ENCODE measurements around the gene APCDD1. TPM values are rescaled to one million over a fixed set of nuclear protein-coding genes. Genes with fewer than 3 reads are reported as not detected.
"Not testable (repeated sequence)": the region's sequence is repeated elsewhere in the genome, so short reads cannot be mapped to it uniquely, and the experiment has no call there.

Gene APCDD1
- total RNA-seq, 2 donors from 2014 or later, result 38.2 to 75.8 TPM

DNA sequence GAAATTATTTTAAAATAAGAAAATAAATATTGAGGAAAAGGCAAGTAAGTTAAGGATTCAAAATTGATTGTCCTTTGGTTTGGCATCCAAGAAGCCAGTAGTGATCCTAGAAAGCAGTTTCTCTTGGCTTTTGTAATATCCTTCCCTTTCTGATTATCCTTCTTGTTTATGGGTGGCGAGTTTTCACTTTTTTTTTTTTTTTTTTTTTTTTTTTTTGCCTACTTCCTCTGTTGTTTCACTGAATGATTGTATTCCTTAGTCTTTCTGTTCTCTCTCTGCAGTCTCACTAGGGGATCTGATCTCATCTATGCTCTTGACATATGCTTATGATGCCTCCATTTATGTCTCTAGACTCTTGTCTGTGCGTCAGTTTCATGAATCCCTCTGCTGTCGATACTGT lies 75.6 kb downstream of the APCDD1 start:
- DNase-seq (ENCODE audit: low spot score), result no peak
- ATAC-seq (ENCODE audit: insufficient number of reproducible peaks, low FRiP score, low read depth), result no peak
- peaks cover 8 to 38% of the 10 kb centered on the region in 2 donors for H3K4me1 ChIP-seq (ENCODE audit: control insufficient read depth in 1 of 2, low read depth in 2 of 2)

DNA sequence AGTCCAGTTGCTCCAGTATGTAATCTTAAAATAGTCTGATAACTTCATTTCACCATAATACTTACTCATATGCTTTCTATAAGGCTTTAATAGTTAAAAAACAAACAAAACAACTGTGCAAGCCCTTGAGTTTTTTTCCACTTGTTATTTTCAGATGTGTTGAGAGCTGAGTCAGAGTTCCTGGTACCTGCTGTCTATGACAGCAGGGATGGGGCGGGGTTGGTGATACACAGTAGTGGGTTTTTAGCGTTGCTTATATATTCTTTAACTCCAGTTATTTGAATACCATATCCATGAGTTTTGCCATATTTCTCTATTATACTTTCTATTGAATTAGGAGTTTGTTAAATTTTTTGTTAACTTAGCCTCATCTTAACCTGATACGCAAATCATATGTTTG lies 76.4 kb downstream of the APCDD1 start:
- Histone ChIP-seq H3K9me3 (no peaks in the 10 kb centered on the region), H3K4me3 (no peak overlapping the region), H3K36me3 (peaks cover 7% of the 10 kb centered on the region), H3K4me1 (ENCODE audit: control insufficient read depth in 1 of 2, low read depth in 2 of 2) (peaks cover 8 to 38% of the 10 kb centered on the region in 2 donors), H3K27me3 (replicated peaks; ENCODE audit: insufficient read depth) (no peaks in the 10 kb centered on the region), H3K27ac (no peak overlapping the region)
- ATAC-seq (ENCODE audit: insufficient number of reproducible peaks, low FRiP score, low read depth) (no peak), DNase-seq (ENCODE audit: low spot score) (no peak)
- TF ChIP-seq, protein P1, sequence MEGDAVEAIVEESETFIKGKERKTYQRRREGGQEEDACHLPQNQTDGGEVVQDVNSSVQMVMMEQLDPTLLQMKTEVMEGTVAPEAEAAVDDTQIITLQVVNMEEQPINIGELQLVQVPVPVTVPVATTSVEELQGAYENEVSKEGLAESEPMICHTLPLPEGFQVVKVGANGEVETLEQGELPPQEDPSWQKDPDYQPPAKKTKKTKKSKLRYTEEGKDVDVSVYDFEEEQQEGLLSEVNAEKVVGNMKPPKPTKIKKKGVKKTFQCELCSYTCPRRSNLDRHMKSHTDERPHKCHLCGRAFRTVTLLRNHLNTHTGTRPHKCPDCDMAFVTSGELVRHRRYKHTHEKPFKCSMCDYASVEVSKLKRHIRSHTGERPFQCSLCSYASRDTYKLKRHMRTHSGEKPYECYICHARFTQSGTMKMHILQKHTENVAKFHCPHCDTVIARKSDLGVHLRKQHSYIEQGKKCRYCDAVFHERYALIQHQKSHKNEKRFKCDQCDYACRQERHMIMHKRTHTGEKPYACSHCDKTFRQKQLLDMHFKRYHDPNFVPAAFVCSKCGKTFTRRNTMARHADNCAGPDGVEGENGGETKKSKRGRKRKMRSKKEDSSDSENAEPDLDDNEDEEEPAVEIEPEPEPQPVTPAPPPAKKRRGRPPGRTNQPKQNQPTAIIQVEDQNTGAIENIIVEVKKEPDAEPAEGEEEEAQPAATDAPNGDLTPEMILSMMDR (IDR thresholded peaks at IDR 0.05), result no peak

More for the DNA sequence above, 75.6 kb downstream of the APCDD1 start:
- Histone ChIP-seq H3K36me3 (peaks cover 7% of the 10 kb centered on the region), H3K4me3 (no peak overlapping the region), H3K27ac (no peak overlapping the region), H3K9me3 (no peaks in the 10 kb centered on the region), H3K27me3 (replicated peaks; ENCODE audit: insufficient read depth) (no peaks in the 10 kb centered on the region)
- TF ChIP-seq, protein P1 (IDR thresholded peaks at IDR 0.05), result no peak

DNA sequence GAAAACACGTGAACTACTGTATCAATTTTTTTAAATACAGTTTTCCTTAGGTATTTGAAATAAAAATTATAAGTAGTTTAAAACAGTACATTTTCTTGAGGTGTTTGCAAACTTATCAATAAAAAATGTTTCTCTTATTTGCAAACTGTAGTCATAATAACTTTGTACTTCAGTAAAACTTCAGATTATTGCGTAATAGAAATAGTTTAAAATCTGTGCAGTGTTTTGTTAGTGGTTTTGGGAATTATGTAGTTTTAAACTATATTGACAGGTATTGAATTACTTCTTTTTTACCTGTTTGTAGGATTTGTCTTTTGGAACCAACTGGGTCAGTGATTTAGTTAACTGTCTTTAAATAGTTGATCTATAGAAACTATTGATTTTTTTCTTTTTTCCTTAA lies 78.7 kb downstream of the APCDD1 start:
- no peak for ATAC-seq (ENCODE audit: insufficient number of reproducible peaks, low FRiP score, low read depth)
- Histone ChIP-seq H3K36me3 (peaks cover 7% of the 10 kb centered on the region), H3K27me3 (replicated peaks; ENCODE audit: insufficient read depth) (no peaks in the 10 kb centered on the region), H3K27ac (no peak overlapping the region), H3K4me1 (ENCODE audit: control insufficient read depth in 1 of 2, low read depth in 2 of 2) (peaks cover 6 to 35% of the 10 kb centered on the region in 2 donors), H3K9me3 (no peaks in the 10 kb centered on the region), H3K4me3 (no peak overlapping the region)
- no peak for DNase-seq (ENCODE audit: low spot score)
- TF ChIP-seq, protein P1 (IDR thresholded peaks at IDR 0.05), result no peak

DNA sequence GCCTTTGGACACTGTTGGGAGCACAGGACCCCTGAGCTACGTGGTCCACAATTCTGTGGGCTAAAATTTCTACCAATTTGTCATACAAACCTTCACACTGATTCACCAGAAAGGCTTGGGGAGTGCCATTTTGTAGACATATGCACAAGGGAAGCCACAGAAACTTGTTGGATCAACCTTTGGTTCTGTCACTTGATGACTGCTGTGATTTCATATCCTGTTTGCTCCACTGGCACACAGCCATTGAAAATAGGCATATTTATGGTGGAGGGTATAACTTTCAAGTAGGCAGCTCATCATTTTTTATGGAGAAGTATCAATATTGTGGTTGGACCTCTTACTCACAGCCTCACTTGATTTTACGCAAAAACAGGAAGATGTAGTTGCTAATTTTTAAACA lies 81.8 kb downstream of the APCDD1 start:
- no peak for ATAC-seq (ENCODE audit: insufficient number of reproducible peaks, low FRiP score, low read depth)
- no peak overlapping the region for H3K27ac ChIP-seq
- no peak for DNase-seq (ENCODE audit: low spot score)
- H3K27me3 ChIP-seq (replicated peaks; ENCODE audit: insufficient read depth), result no peaks in the 10 kb centered on the region
- TF ChIP-seq, protein P1 (IDR thresholded peaks at IDR 0.05), result no peak
- H3K9me3 ChIP-seq, result no peaks in the 10 kb centered on the region
- H3K4me1 ChIP-seq (ENCODE audit: control insufficient read depth in 1 of 2, low read depth in 2 of 2), result peaks cover 5 to 15% of the 10 kb centered on the region in 2 donors
- H3K4me3 ChIP-seq, result no peak overlapping the region
- peaks cover 15% of the 10 kb centered on the region for H3K36me3 ChIP-seq

DNA sequence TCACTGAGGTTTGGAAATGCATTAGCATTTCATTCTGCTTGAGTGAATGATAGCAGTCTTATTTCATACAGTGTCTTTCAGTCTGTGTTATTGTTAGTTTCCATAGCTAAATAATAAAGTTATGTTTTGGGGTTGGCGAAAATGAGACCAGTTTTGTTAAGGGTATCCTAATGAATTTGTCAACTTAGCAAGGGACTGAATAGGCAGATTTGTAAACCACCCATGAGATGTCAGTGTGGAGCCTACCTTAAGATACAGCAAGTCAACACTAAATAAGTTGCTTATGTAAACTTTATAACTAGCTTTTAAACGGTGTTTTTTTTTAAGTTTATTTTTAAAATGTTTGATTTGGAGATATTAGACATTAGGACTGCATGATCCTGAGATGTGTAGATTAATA lies 83.3 kb downstream of the APCDD1 start:
- H3K27ac ChIP-seq, result no peak overlapping the region
- no peaks in the 10 kb centered on the region for H3K9me3 ChIP-seq
- DNase-seq (ENCODE audit: low spot score) (no peak), ATAC-seq (ENCODE audit: insufficient number of reproducible peaks, low FRiP score, low read depth) (no peak)
- peaks cover 7 to 21% of the 10 kb centered on the region in 2 donors for H3K4me1 ChIP-seq (ENCODE audit: control insufficient read depth in 1 of 2, low read depth in 2 of 2)
- H3K27me3 ChIP-seq (replicated peaks; ENCODE audit: insufficient read depth), result no peaks in the 10 kb centered on the region
- no peak overlapping the region for H3K4me3 ChIP-seq
- peaks cover 22% of the 10 kb centered on the region for H3K36me3 ChIP-seq
- TF ChIP-seq, protein P1 (IDR thresholded peaks at IDR 0.05), result no peak

DNA sequence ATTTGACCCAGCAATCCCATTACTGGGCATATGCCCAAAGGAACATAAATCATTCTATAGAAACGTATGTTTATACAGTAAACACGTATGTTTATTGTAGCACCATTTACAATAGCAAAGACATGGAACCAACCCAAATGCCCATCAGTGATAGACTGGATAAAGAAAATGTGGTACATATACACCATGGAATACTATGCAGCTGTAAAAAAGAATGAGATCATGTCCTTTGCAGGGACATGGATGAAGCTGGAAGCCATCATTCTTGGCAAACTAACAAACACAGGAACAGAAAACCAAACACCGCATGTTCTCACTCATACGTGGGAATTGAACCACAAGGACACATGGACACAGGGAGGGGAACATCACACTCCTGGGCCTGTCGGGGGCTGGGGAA lies 84.7 kb downstream of the APCDD1 start:
- DNase-seq (ENCODE audit: low spot score); H3K9me3 ChIP-seq; H3K27me3 ChIP-seq (replicated peaks; ENCODE audit: insufficient read depth); ATAC-seq (ENCODE audit: insufficient number of reproducible peaks, low FRiP score, low read depth); H3K27ac ChIP-seq; H3K4me3 ChIP-seq: not testable (repeated sequence)
- peaks cover 19% of the 10 kb centered on the region for H3K36me3 ChIP-seq
- peaks cover 18 to 35% of the 10 kb centered on the region in 2 donors for H3K4me1 ChIP-seq (ENCODE audit: control insufficient read depth in 1 of 2, low read depth in 2 of 2)

Measured in thoracic aorta (tissue), 2 donors.